ENCODE data around the gene BCAP31.
"Not testable (repeated sequence)": the region's sequence is repeated elsewhere in the genome, so short reads cannot be mapped to it uniquely, and the experiment has no call there.

BCAP31 gene

DNA sequence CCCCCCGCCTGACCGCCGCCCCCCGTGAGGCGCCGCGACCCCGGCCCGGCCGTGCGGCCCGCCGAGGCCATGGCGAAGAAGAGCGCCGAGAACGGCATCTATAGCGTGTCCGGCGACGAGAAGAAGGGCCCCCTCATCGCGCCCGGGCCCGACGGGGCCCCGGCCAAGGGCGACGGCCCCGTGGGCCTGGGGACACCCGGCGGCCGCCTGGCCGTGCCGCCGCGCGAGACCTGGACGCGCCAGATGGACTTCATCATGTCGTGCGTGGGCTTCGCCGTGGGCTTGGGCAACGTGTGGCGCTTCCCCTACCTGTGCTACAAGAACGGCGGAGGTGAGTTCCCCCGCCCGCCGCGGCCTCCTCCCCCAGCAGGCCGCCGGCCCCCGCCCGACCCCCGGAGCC lies 35.7 kb downstream of the BCAP31 start:
- Mint-ChIP-seq H3K9me3 (no peaks in the 10 kb centered on the region), H3K4me1 (peaks cover 5% of the 10 kb centered on the region), H3K4me3 (no peak overlapping the region), H3K27ac (no peak overlapping the region), H3K27me3 (peaks cover 30% of the 10 kb centered on the region)
- no peak for DNase-seq
- peak; percentile 27 for ATAC-seq

DNA sequence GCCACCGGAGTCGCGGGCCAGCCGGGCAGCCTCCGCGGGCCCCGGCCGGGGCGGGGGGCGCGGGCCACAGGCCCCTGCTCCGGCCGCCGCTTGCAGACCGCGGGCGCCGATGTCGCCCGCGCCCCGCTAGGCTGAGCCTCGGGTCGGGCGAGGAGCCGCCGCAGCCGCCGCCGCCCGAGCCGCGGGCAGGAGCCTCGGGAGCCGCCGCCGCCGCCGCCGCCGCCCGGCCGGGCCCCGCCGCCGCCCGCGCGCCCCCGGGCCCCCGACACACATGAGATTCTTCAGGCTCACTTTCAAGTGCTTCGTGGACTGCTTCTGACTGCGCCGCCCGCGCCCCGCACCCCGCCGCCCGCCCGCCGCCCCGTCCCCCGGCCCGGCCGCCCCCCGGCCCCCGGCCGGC lies 36.1 kb downstream of the BCAP31 start:
- ATAC-seq (peak; percentile 10), DNase-seq (no peak)
- no peaks in the 10 kb centered on the region for H3K9me3 Mint-ChIP-seq
- H3K4me1 Mint-ChIP-seq: peaks cover 5% of the 10 kb centered on the region
- H3K4me3 Mint-ChIP-seq: no peak overlapping the region
- peaks cover 30% of the 10 kb centered on the region for H3K27me3 Mint-ChIP-seq
- no peak overlapping the region for H3K27ac Mint-ChIP-seq

DNA sequence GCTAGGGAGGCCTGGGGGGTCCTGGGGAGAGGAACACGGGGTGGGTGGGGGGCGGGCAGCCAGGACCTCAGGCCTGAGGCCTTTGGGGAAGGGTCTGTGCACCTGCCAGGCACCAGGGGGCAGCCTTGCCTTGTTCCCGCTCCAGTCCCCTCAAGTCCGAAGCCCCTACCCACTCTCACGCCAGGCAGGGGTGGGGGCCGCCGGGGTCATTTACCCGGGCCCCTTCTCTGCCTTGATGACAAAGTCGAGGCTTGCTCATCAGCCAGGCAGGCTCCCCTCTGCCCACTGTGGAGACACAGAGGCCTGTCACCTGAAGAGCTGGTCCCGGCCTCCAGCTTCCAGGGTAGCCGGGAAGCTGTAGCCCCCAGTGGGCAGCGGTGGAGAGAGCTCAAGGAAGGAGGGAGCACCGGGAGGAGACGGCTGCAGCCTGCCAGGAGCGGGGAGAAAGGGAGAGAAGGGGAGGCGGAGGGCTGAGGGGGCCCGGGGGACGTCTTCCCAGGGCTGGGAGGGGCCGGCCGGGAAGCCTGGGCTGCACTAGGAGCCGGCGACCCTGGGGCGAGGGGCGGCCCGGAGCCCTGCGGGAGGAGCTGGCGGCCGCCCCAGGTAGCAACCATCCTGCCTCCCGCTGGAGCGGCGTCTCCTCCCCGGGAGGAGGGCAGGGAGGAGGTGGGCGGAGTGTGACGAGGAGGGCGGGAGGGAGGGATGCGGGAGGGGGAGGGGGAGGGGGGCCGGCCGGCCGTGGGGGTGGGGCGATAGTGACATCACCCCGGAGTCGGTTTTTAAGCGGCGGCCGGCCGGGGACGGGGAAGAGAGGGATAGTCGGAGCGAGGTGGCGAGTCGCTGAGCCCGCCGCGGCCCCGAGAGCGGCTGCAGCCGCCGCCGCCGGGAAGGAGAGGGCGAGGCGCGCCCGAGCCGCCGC lies 36.8 kb downstream of the BCAP31 start, which contains the start of gene SLC6A8:
TSS of gene SLC6A8 (plus strand) at position 806 of the 919 bp plus-strand sequence. CDS start 649 bp downstream, outside the sequence.
- ATAC-seq (peak; percentile 46), DNase-seq (peak; percentile 22 to 33)
- Mint-ChIP-seq H3K27me3 (peaks cover 30% of the 10 kb centered on the region), H3K4me3 (peak within 1 kb of the TSS; percentile 82 to 89), H3K27ac (peak within 1 kb of the TSS in 1 of 2 donors; percentile 54), H3K9me3 (no peaks in the 10 kb centered on the region), H3K4me1 (peaks cover 5% of the 10 kb centered on the region)

DNA sequence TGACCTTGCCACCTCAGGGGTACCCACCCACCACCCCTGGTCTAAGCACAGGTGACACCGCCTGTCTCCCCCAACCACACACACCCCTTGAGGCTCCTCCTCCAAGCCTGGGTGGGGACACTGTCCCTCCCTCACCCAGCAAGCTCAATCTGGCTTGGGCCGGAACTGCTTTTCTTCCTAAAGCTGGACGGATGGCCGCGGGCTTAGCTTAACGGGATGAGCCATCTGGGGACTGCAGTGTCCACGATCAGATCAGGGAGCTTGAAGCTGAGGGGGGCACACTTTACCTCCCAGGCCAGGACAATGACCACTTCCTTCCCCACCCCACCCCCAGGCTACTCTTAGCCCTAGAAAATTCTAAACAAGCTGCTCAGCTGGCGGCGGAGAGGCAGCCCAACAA lies 37.5 kb downstream of the BCAP31 start:
- H3K4me1 Mint-ChIP-seq: peaks cover 5% of the 10 kb centered on the region
- H3K4me3 Mint-ChIP-seq: no peak overlapping the region
- no peak for ATAC-seq
- H3K27ac Mint-ChIP-seq: peak overlapping the region in 1 of 2 donors; percentile 54
- H3K9me3 Mint-ChIP-seq: no peaks in the 10 kb centered on the region
- DNase-seq: no peak
- H3K27me3 Mint-ChIP-seq: peaks cover 30% of the 10 kb centered on the region

DNA sequence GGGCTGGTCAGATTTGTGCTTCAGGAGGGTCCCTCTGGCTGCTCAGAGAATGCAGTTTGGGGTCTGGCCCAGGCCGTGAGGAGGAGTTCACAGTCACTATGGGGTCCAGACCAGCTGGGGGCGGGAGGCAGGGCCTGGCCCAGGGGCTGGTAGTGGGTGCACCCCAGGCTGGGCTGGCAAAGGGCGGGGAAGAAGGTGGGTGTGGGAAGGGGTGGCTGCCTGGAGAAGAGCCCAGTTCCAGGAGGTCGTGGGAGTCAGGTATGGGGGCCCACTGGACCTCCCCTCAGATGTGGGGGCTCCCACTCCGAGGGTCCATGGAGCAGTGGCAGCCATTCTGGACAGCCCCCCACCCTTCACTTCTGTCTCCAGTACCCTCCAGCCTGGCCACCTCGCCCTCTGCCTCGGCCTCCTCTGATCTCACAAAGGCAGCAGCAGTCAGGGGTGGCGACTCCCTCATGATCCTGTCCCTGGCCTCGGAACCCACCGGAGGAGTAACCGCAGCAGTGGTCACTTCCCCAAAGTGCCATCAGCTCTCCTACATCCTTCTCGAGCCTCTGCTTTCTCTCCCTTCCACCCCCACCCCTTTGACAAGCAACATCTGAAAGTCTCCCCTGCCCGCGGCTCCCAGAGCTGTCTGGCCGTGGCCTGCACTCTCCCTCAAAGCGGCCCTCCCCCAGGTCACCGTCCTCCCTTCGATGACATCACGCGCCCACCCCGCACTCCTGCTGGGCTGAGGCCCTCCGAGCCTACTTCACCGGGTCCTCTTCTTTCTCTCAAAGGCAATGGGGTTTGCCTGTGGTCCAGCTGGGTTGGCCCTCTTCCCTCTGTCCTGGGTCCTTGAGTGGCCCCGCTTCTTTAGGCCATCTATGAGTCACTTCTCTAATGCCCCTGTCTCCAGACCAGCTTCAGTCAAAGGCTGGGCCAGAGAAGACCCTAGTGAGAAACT lies 38.2 kb downstream of the BCAP31 start:
- Mint-ChIP-seq H3K9me3 (no peaks in the 10 kb centered on the region), H3K27ac (no peak overlapping the region), H3K4me1 (peaks cover 5% of the 10 kb centered on the region), H3K27me3 (peaks cover 30% of the 10 kb centered on the region), H3K4me3 (no peak overlapping the region)
- ATAC-seq (no peak), DNase-seq (no peak)

DNA sequence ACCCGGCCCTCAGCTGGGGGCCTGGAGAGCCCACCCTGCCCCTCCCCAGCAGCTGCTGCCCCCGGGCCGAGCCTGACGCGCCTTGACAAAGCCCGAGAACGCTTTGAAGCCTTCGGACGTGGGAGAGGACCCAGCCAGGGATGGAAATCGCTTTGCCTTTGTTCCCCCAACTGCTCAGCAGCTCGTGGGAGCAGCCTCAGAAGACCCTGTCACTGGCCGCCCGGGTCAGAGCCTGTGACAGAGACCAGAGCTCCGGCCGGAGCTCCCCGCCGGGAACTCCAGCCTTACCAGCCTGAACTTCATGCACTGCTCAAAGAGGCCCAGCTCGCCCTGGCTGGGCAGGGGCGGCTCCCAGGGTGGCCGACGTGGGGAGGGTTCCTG lies 39.0 kb downstream of the BCAP31 start:
- H3K4me3 Mint-ChIP-seq: no peak overlapping the region

DNA sequence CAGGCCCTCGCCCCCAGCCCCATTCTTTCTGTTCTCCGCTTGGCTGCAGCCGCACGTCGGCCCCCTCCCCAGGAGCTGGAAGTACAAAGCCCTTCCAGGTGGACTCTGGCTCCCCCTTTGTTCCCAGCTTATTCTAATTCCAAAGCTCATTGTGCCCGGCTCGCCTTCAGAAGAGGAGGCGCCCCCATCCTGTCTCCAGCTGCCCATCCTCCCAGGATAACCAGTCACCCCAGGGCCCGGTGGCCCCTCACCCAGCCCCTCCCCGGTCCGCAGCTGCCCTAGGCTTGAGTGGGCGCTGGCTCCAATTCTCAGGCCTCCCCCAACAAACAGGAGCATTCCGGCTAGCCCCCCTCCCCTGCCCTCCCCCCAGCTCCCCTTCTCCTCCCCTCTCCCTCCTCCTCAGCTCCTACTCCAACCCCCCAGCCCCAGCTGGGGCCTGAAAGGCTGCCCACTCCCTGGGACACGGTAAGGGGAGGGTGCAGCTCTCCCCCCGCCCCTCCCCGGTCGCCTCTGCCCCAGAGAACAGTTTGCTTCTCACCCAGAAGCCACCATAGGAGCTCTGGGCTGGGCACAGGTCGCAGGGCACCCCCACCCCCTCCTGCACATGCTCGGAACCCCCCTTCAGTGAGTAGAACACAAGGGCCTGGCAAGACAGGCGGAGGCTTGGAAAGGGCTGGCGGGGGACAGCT lies 39.6 kb downstream of the BCAP31 start:
- ATAC-seq (no peak), DNase-seq (no peak)
- no peaks in the 10 kb centered on the region for H3K9me3 Mint-ChIP-seq
- H3K4me3 Mint-ChIP-seq: no peak overlapping the region
- no peak overlapping the region for H3K27ac Mint-ChIP-seq
- peaks cover 20% of the 10 kb centered on the region for H3K27me3 Mint-ChIP-seq
- peaks cover 5% of the 10 kb centered on the region for H3K4me1 Mint-ChIP-seq

More for the DNA sequence above, 39.0 kb downstream of the BCAP31 start:
- DNase-seq (no peak), ATAC-seq (no peak)
- H3K4me1 Mint-ChIP-seq: peaks cover 5% of the 10 kb centered on the region
- H3K27ac Mint-ChIP-seq: no peak overlapping the region
- no peaks in the 10 kb centered on the region for H3K9me3 Mint-ChIP-seq
- peaks cover 25% of the 10 kb centered on the region for H3K27me3 Mint-ChIP-seq

DNA sequence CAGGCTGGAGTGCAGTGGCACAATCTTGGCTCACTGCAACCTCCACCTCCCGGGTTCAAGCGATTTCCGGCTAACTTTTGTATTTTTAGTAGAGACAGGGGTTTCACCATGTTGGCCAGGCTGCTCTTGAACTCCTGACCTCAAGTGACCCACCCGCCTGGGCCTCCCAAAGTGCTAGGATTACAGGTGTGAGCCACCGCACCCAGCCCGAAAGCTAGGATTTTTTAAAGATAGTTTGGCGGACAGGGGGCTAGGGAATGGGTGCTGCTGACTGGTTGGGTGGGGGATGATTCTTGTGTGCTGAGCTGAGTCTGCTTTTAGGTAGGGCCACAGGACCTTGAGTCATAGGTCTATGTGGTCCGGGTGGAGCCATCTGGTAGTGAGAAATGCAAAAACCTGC lies 40.7 kb downstream of the BCAP31 start:
- not testable (repeated sequence) for H3K4me1 Mint-ChIP-seq, H3K27ac Mint-ChIP-seq, H3K9me3 Mint-ChIP-seq, ATAC-seq, H3K4me3 Mint-ChIP-seq, DNase-seq
- peaks cover 17% of the 10 kb centered on the region for H3K27me3 Mint-ChIP-seq

DNA sequence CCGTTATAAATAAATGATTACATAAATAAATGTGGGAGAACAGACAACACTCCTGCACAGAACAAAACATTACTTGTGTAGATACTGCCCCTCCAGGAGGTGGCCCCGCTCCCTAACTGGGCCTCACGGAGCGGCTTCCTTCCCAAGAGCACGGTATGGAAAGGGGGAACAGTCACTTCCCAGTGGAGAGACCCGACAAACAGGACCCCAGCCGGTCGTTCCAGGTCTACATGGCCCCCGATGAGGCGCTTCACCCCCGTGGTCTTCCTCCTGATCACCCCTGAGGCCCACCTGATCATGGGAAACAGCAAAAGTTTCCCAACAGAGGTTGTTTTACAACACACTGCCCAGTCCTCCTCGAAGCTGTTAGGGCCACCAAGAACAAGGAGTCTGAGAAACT lies 43.0 kb downstream of the BCAP31 start:
- DNase-seq: no peak
- Mint-ChIP-seq H3K4me3 (no peak overlapping the region), H3K27me3 (peaks cover 10% of the 10 kb centered on the region), H3K4me1 (no peaks in the 10 kb centered on the region), H3K27ac (no peak overlapping the region), H3K9me3 (no peaks in the 10 kb centered on the region)
- no peak for ATAC-seq

DNA sequence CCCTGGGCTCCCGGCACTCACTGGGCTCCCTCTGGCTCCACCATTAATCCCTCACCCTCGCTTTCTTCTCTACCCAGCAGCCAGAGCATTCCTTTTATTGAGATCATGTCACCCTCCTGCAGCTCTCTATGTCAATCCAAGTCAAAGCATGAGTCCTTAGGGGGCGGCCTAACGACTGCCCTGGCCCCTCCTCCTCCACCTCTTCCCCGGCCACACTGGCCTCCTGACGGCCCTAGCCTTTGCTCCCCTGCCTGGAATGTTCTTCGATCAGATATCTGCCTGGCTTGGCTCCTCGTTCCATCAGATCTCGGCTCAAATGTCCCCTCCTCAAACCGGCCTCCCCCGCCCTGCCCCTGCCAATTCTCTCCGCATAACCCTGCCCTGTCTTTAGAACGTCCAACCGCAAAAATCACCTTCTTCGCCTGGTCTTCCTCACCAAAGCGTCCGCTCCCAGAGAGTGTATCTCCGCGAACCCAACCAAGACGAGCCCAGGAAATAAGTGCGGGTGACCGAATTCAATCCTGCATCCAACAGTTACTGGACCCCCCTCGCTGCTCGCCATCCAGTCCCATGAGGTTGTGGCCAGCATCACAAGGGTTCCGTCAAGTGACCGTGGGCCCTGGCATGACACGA lies 49.9 kb downstream of the BCAP31 start:
- Mint-ChIP-seq H3K4me1 (peaks cover 6% of the 10 kb centered on the region), H3K4me3 (peak overlapping the region; percentile 52 to 59)
- no peak for ATAC-seq

DNA sequence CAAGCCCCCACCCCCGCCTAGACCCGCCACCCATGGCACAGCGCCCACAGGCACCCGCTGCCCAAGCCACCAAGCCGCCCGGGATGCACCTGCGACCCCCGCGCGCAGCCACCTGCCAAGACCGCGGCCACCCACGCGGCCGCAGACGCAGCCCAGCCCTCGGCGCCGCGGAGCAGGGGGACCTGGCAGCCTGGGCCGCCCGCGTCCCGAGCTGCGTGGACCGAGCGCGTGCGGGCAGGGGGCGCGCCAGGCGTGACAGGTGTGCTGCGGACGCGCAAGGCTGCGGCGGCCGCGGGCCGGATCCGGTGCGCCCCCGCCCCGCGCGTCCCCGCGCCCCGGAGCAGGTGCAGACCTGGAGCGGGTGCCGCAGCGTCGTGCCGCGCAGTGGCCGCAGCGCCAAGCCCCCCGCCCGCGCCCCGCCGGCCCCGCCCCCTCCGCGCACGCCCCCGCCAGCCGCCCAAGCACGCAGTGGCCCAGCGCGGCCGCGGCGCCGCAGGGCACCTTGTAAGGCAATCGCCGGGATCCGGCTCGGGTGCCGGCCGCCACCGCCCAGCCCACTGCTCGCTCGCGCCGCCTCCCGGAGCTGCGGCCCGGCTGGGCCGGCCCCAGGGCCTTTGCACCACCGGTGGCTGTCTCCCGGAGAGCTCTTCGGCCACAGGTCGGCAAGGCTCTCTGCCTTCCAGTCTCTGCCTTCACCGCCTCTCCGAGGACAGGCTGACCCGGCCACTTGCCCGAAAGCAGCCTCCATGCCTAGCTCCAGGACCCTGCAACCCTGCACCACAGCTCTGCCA lies 50.6 kb downstream of the BCAP31 start, which contains the start of gene PNCK:
TSS of gene PNCK (minus strand) at position 386 of the 791 bp plus-strand sequence. CDS start 737 bp downstream, outside the sequence.
- H3K27me3 Mint-ChIP-seq: peaks cover 30% of the 10 kb centered on the region
- no peak for DNase-seq
- no peak for ATAC-seq
- H3K4me1 Mint-ChIP-seq: peaks cover 6% of the 10 kb centered on the region
- no peaks in the 10 kb centered on the region for H3K9me3 Mint-ChIP-seq
- H3K27ac Mint-ChIP-seq: no peak within 1 kb of the TSS
- H3K4me3 Mint-ChIP-seq: peak within 1 kb of the TSS; percentile 52 to 59

More for the DNA sequence above, 49.9 kb downstream of the BCAP31 start:
- Mint-ChIP-seq H3K9me3 (no peaks in the 10 kb centered on the region), H3K27me3 (peaks cover 30% of the 10 kb centered on the region), H3K27ac (no peak overlapping the region)
- no peak for DNase-seq

DNA sequence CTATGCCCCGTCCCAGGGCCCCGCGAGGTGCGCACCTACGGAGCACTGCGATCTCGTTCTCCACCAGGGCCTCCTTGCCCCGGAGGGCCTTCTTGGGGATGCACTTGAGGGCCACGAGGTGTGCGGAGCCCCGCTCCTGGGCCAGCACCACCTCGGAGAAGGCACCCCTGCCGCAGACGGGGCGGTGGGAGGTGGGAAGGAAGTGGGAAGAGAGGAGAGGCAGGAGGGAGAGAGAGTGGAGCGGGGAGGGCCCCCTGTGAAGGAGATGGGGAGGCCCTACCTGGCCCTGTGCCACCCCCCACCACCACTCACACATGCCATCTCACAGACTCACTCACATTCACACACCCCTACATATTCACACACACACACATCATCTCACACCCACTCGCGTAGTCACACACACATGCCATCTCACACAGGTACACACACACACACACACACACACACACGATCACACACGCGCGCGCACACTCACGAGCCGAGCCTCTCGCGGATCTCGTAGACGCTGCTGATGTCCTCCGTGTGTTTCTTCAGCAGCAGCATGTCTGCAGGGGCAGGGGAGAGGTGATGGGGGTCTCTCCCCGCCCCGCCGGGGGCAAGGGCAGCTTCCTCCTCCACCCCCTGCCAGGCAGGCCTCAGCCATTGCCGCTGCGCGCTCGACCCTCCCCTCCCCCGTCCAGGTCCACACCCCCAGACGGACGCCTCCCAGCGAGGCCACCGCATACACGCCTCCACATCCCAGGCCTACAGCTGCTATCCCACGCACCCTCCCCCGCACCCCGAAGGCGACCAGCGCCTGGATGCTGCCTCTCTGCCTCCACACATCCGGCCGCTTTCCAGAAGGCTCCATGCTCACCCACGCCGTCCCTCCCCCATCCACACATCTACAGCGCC lies 51.4 kb downstream of the BCAP31 start:
- peaks cover 11% of the 10 kb centered on the region for H3K4me1 Mint-ChIP-seq
- peaks cover 32% of the 10 kb centered on the region for H3K27me3 Mint-ChIP-seq
- H3K9me3 Mint-ChIP-seq: no peaks in the 10 kb centered on the region
- no peak for ATAC-seq
- DNase-seq: no peak
- H3K4me3 Mint-ChIP-seq: peak overlapping the region; percentile 12 to 54
- no peak overlapping the region for H3K27ac Mint-ChIP-seq
